Mesenchymal stem cell (in vitro differentiated cells and primary cell): ENCODE data around the gene NEXN.

Experiments used
- DNase-seq: peaks from one replicate; pipeline ENCODE4 v3.0.0-alpha.2; 2013
- H2AFZ ChIP-seq: one replicate; pipeline ENCODE4 v1.6.1; 2013; ENCODE audit warnings: low read depth, mild to moderate bottlenecking, control low read depth, inconsistent platforms, low read length, moderate library complexity
- H2AK5ac ChIP-seq: 2 replicates; pipeline ENCODE4 v1.6.1; 2013; ENCODE audit warnings: low read length, moderate library complexity, mild to moderate bottlenecking, inconsistent platforms; ENCODE audit not compliant: severe bottlenecking
- H2BK120ac ChIP-seq: one replicate; pipeline ENCODE4 v1.6.1; 2013; ENCODE audit warnings: low read depth, mild to moderate bottlenecking, inconsistent platforms, low read length, moderate library complexity
- H2BK12ac ChIP-seq, 2 experiments: one replicate each; pipeline ENCODE4 v1.6.1; 2013; ENCODE audit warnings: inconsistent platforms in 2 of 2, low read length in 2 of 2, mild to moderate bottlenecking in 2 of 2, moderate library complexity in 2 of 2, control low read depth in 1 of 2
- H2BK15ac ChIP-seq: one replicate; pipeline ENCODE4 v1.6.1; 2013; ENCODE audit warnings: mild to moderate bottlenecking, low read depth, inconsistent platforms; ENCODE audit not compliant: poor library complexity, severe bottlenecking
- H2BK5ac ChIP-seq: 2 replicates; pipeline ENCODE4 v1.6.1; 2013; ENCODE audit warnings: low read depth, mild to moderate bottlenecking, low read length, control low read depth, inconsistent platforms; ENCODE audit not compliant: poor library complexity, severe bottlenecking
- H3K14ac ChIP-seq, 2 experiments: one replicate each; pipeline ENCODE4 v1.6.1; 2013; ENCODE audit warnings: inconsistent platforms in 2 of 2, low read length in 2 of 2, control low read depth in 1 of 2, mild to moderate bottlenecking in 1 of 2, moderate library complexity in 1 of 2
- H3K18ac ChIP-seq, 2 experiments: one replicate each; pipeline ENCODE4 v1.6.1; 2013; ENCODE audit warnings: inconsistent platforms in 2 of 2, low read length in 2 of 2, control low read depth in 1 of 2, low read depth in 1 of 2, mild to moderate bottlenecking in 1 of 2
- H3K23ac ChIP-seq, 2 experiments: one replicate each; pipeline ENCODE4 v1.6.1; 2013; ENCODE audit warnings: inconsistent platforms in 2 of 2, low read length in 2 of 2, mild to moderate bottlenecking in 2 of 2, moderate library complexity in 2 of 2, control low read depth in 1 of 2
- H3K27ac ChIP-seq: 2 replicates; pipeline ENCODE4 v1.5.1; 2013; ENCODE audit warnings: mild to moderate bottlenecking, moderate library complexity, low read length, control low read depth, inconsistent platforms; ENCODE audit not compliant: poor library complexity, severe bottlenecking
- H3K27me3 ChIP-seq, 2 experiments: 2 replicates each; pipeline versions ENCODE4 v1.6.1 to v1.7.0; 2013; ENCODE audit warnings: low read length in 2 of 2, mild to moderate bottlenecking in 2 of 2, moderate library complexity in 2 of 2, control low read depth in 1 of 2, inconsistent platforms in 1 of 2; ENCODE audit not compliant: control insufficient read depth in 1 of 2, insufficient read depth in 1 of 2
- H3K36me3 ChIP-seq, 2 experiments: 2 replicates each; pipeline versions ENCODE4 v1.6.1 to v1.7.0; 2013; ENCODE audit warnings: low read length in 2 of 2, control low read depth in 1 of 2, inconsistent platforms in 1 of 2, low read depth in 1 of 2, mild to moderate bottlenecking in 1 of 2; ENCODE audit not compliant: insufficient read depth in 2 of 2, control insufficient read depth in 1 of 2
- H3K4ac ChIP-seq, 2 experiments: one replicate each; pipeline ENCODE4 v1.6.1; 2013; ENCODE audit warnings: inconsistent platforms in 2 of 2, low read length in 2 of 2, mild to moderate bottlenecking in 2 of 2, moderate library complexity in 2 of 2, control low read depth in 1 of 2, low read depth in 1 of 2
- H3K4me1 ChIP-seq: 2 replicates; pipeline ENCODE4 v1.6.1; 2013; ENCODE audit warnings: low read depth, low read length, control low read depth; ENCODE audit not compliant: control insufficient read depth, insufficient read depth
- H3K4me2 ChIP-seq: 2 replicates; pipeline ENCODE4 v1.6.1; 2013; ENCODE audit warnings: low read length, mild to moderate bottlenecking, inconsistent platforms; ENCODE audit not compliant: poor library complexity, severe bottlenecking
- H3K4me3 ChIP-seq, 2 experiments: 2 replicates each; pipeline versions ENCODE4 v1.5.1 to v1.7.0; 2013; ENCODE audit warnings: low read length in 2 of 2, mild to moderate bottlenecking in 2 of 2, control low read depth in 1 of 2, low read depth in 1 of 2; ENCODE audit not compliant: insufficient read depth in 1 of 2
- H3K79me1 ChIP-seq: replicated peaks from 2 replicates; pipeline ENCODE4 v1.6.1; 2013; ENCODE audit warnings: mild to moderate bottlenecking, control low read depth, low read length, inconsistent platforms; ENCODE audit not compliant: poor library complexity, severe bottlenecking
- H3K9ac ChIP-seq: 2 replicates; pipeline ENCODE4 v1.7.0; 2013; ENCODE audit warnings: mild to moderate bottlenecking, low read length, moderate library complexity
- H3K9me3 ChIP-seq: 2 replicates; pipeline ENCODE4 v1.7.0; 2013; ENCODE audit warnings: mild to moderate bottlenecking, low read length; ENCODE audit not compliant: control insufficient read depth
- H4K8ac ChIP-seq: one replicate; pipeline ENCODE4 v1.6.1; 2013; ENCODE audit warnings: inconsistent platforms, mild to moderate bottlenecking, low read length, moderate library complexity
- H4K91ac ChIP-seq: one replicate; pipeline ENCODE4 v1.6.1; 2013; ENCODE audit warnings: mild to moderate bottlenecking, low read length, inconsistent platforms
- WGBS: methylation state at CpG from one replicate; pipeline ENCODE4 v1.1.7; 2013; ENCODE audit warnings: mixed read lengths; 5-methylcytosine and 5-hydroxymethylcytosine counted together

NEXN gene

DNA sequence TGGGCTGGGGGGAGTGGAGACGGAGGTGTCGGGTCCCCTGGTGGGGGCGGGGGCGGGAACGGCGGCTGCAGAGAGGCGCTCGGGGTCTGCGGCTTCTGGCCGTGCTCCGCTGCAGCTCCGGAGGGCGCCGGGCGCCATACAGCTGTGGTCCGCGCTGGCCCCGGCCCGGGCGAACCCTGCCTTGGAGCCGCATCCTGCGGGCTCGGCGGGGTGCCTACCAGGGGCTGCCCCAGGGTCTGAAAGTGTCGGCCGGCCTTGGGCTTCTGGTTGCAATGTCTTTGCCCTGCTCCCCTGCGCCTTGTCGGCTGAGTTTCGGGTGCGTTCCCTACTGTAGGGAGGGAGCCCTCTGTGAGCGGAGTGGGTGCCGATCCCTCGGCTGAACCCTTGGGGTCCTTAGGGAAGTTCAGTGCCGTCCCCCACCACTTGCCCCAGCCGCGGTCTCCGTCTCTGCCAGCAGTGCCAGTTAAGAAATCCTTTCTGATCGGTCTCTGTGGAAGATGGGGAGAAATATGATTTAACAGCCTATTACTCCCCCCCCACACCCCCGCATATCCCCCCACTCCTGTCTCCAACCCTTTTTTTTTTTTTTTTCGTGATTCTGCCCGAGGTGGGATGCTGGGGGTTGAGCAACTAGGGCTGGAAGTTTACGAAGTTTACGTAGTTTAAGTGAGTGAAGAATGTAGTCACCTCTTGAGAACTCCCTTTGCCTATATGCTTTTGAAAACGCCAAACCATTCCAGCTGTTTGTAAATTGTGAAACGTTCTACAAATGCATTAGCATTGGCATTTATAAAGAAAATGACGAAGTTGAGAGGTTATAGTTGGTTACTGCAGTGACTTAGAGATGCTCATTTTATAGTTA lies 588 bp downstream of the NEXN start:
- H3K27ac ChIP-seq: peak overlapping the region; percentile 99
- DNase-seq: peak; percentile 79

DNA sequence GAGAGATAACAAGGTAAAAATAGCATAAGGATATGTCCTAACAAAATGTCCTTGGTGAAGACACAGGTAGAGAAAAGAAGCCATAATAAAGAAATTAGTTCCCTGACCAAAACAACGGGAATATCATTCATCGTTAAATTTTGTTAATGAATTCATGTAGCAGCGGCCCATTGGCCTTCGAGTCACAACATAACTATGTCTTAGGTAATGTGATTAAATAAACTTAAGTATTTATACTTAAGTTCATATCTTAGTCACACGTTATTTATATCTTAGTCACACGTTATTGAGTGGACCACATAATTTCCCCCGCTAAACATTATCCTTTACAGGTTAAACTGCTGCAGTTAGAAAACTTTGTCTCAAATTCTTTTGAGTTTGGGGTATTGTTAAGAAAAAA lies 1.2 kb downstream of the NEXN start:
- H3K23ac ChIP-seq: no peak overlapping the region
- no peak overlapping the region for H4K91ac ChIP-seq
- H3K79me1 ChIP-seq: peaks cover 8% of the 10 kb centered on the region
- H2BK5ac ChIP-seq: no peak overlapping the region
- H3K9me3 ChIP-seq: no peaks in the 10 kb centered on the region
- no peak overlapping the region for H3K4me2 ChIP-seq
- no peak overlapping the region for H3K18ac ChIP-seq
- 0% methylated on average over 4 of the region's 7 CpGs for WGBS
- no peak overlapping the region for H2BK120ac ChIP-seq
- H3K27me3 ChIP-seq: no peaks in the 10 kb centered on the region
- H2BK12ac ChIP-seq: no peak overlapping the region
- H4K8ac ChIP-seq: no peak overlapping the region
- peak overlapping the region; percentile 99 for H3K9ac ChIP-seq
- H2BK15ac ChIP-seq: no peak overlapping the region
- no peak overlapping the region for H3K4ac ChIP-seq
- H2AK5ac ChIP-seq: no peak overlapping the region
- H3K4me1 ChIP-seq: peaks cover 8% of the 10 kb centered on the region
- no peak overlapping the region for H3K14ac ChIP-seq
- no peak overlapping the region for H2AFZ ChIP-seq
- peak overlapping the region; percentile 99 for H3K27ac ChIP-seq
- H3K36me3 ChIP-seq: peaks cover 5 to 10% of the 10 kb centered on the region in 2 experiments
- peak; percentile 82 for DNase-seq
- peak overlapping the region in 1 of 2 experiments; percentile 92 for H3K4me3 ChIP-seq

More for the DNA sequence above, 588 bp downstream of the NEXN start:
- H3K23ac ChIP-seq: no peak overlapping the region
- H2AFZ ChIP-seq: peak overlapping the region; percentile 15
- H3K4me3 ChIP-seq: peak overlapping the region; percentile 70 to 92
- peak overlapping the region; percentile 99 for H3K9ac ChIP-seq
- peak overlapping the region; percentile 91 to 97 for H3K4ac ChIP-seq
- no peaks in the 10 kb centered on the region for H3K9me3 ChIP-seq
- peak overlapping the region; percentile 33 for H2BK15ac ChIP-seq
- H3K36me3 ChIP-seq: peaks cover 5 to 7% of the 10 kb centered on the region in 2 experiments
- H3K27me3 ChIP-seq: no peaks in the 10 kb centered on the region
- peak overlapping the region in 1 of 2 experiments; percentile 87 for H2BK12ac ChIP-seq
- peak overlapping the region; percentile 43 for H2BK120ac ChIP-seq
- peak overlapping the region; percentile 74 to 83 for H3K18ac ChIP-seq
- H2AK5ac ChIP-seq: peak overlapping the region; percentile 31
- H4K91ac ChIP-seq: peak overlapping the region; percentile 98
- H3K14ac ChIP-seq: peak overlapping the region in 1 of 2 experiments; percentile 72
- peak overlapping the region; percentile 63 for H3K4me2 ChIP-seq
- peak overlapping the region; percentile 72 for H4K8ac ChIP-seq
- peaks cover 8% of the 10 kb centered on the region for H3K4me1 ChIP-seq
- under 1% methylated on average over 35 of the region's 46 CpGs for WGBS
- peaks cover 11% of the 10 kb centered on the region for H3K79me1 ChIP-seq
- H2BK5ac ChIP-seq: peak overlapping the region; percentile 96

DNA sequence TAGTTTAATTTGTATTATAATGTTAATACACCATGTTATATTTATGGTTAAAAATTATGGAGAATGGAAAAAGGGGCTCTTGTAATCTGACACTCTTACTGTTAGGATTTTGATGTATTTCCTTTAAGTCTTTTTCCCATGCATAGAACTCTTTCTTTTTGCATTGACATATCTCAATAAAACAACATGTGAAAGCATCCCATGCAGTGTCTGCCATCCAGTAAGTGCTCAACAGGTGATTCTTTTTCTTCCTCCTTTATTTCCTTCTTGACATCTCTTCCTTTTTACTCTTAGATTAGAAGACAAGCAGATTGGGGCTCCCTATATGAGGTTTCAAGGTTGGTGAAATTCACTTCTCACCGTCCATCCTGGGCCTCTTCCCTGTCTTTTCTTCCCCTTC lies 2.8 kb downstream of the NEXN start:
- H3K4me2 ChIP-seq: no peak overlapping the region
- H2BK5ac ChIP-seq: no peak overlapping the region
- H3K9me3 ChIP-seq: no peaks in the 10 kb centered on the region
- no peak overlapping the region for H3K4me3 ChIP-seq
- 83% methylated on average over 1 of the region's 1 CpG for WGBS
- no peak overlapping the region for H2BK15ac ChIP-seq
- H4K8ac ChIP-seq: no peak overlapping the region
- no peak overlapping the region for H3K23ac ChIP-seq
- no peaks in the 10 kb centered on the region for H3K27me3 ChIP-seq
- peak overlapping the region; percentile 90 for H2AK5ac ChIP-seq
- DNase-seq: no peak
- H2BK12ac ChIP-seq: no peak overlapping the region
- H3K36me3 ChIP-seq: peaks cover 5 to 10% of the 10 kb centered on the region in 2 experiments
- no peak overlapping the region for H3K14ac ChIP-seq
- no peak overlapping the region for H3K9ac ChIP-seq
- peaks cover 9% of the 10 kb centered on the region for H3K79me1 ChIP-seq
- no peak overlapping the region for H3K4ac ChIP-seq
- H4K91ac ChIP-seq: no peak overlapping the region
- no peak overlapping the region for H2AFZ ChIP-seq
- no peak overlapping the region for H3K27ac ChIP-seq
- H2BK120ac ChIP-seq: no peak overlapping the region
- H3K18ac ChIP-seq: no peak overlapping the region
- peaks cover 8% of the 10 kb centered on the region for H3K4me1 ChIP-seq

GRCh38 chr1:77899647-77900320 lies 11.4 kb downstream of the NEXN start:
- Histone ChIP-seq H2BK120ac (no peak overlapping the region), H3K14ac (no peak overlapping the region), H3K4me3 (no peak overlapping the region), H3K27me3 (no peaks in the 10 kb centered on the region), H3K18ac (no peak overlapping the region), H3K9ac (no peak overlapping the region), H2BK5ac (no peak overlapping the region), H3K4ac (no peak overlapping the region), H2AK5ac (no peak overlapping the region), H3K27ac (no peak overlapping the region), H3K23ac (no peak overlapping the region), H3K4me1 (no peaks in the 10 kb centered on the region), H2AFZ (no peak overlapping the region), H3K79me1 (peaks cover 4% of the 10 kb centered on the region), H3K36me3 (no peaks in the 10 kb centered on the region), H4K8ac (no peak overlapping the region), H2BK12ac (no peak overlapping the region), H3K4me2 (no peak overlapping the region), H2BK15ac (no peak overlapping the region), H4K91ac (no peak overlapping the region), H3K9me3 (no peaks in the 10 kb centered on the region)
- DNase-seq: peak; percentile 34
- WGBS: 100% methylated on average over 1 of the region's 4 CpGs
